SK-N-SH (cell line): ENCODE measurements around the gene CACNA2D4. TPM values are rescaled to one million over a fixed set of nuclear protein-coding genes. Genes with fewer than 3 reads are reported as not detected.

ENCODE experiments used
- CTCF ChIA-PET: fragments of 300-600, 350-600 bp; formaldehyde crosslinking; extraction: SDS; loops from one replicate; lab custom pipeline; 2021; lab: Yijun Ruan, JAX
- POLR2A ChIA-PET: fragments of 350-600 bp; sonication (Branson Sonifier 250); formaldehyde crosslinking; extraction: SDS; loops from one replicate; lab custom pipeline; 2020; ENCODE audit warnings: antibody characterized with exemption, inconsistent platforms; lab: Yijun Ruan, JAX
- DNase-seq: peaks from one replicate; pipeline ENCODE4 v3.0.0; 2012
- H2AFZ ChIP-seq: fragments of 200-600 bp; sonication (generic); 2 replicates; pipeline ENCODE4 v1.8.1; 2016; ENCODE audit warnings: antibody characterized with exemption, mild to moderate bottlenecking, low read depth
- H3F3A ChIP-seq: fragments of 200-600 bp; sonication (generic); replicated peaks from 2 replicates; pipeline ENCODE3; 2016; ENCODE audit warnings: antibody characterized with exemption, mild to moderate bottlenecking; ENCODE audit not compliant: insufficient read depth
- H3K27ac ChIP-seq, 2 experiments: fragments of 200-500 bp in 1 of 2; fragments of 200-600 bp in 1 of 2; sonication (Bioruptor generic) in 1 of 2; sonication (generic), shearing (Covaris generic) in 1 of 2; 2 replicates each; pipeline versions ENCODE4 v1.5.1 to v1.6.1; 2014 to 2016; ENCODE audit warnings: low read depth in 2 of 2, inconsistent platforms in 1 of 2, low read length in 1 of 2, mild to moderate bottlenecking in 1 of 2, mixed read lengths in 1 of 2
- H3K27me3 ChIP-seq: fragments of 200-600 bp; sonication (generic), shearing (Covaris generic); 2 replicates; pipeline ENCODE4 v1.6.1; 2016; ENCODE audit warnings: mixed run types; ENCODE audit not compliant: insufficient read depth
- H3K36me3 ChIP-seq, 2 experiments: fragments of 200-500 bp in 1 of 2; fragments of 200-600 bp in 1 of 2; sonication (Bioruptor generic) in 1 of 2; sonication (generic) in 1 of 2; replicated peaks in 1 of 2; 2 replicates each; pipeline versions ENCODE3 to v1.5.1; 2014 to 2016; ENCODE audit warnings: low read length in 1 of 2, mild to moderate bottlenecking in 1 of 2; ENCODE audit not compliant: insufficient read depth in 2 of 2, control insufficient read depth in 1 of 2
- H3K4me1 ChIP-seq, 2 experiments: fragments of 200-500 bp in 1 of 2; fragments of 200-600 bp in 1 of 2; sonication (Bioruptor generic) in 1 of 2; sonication (generic), shearing (Covaris generic) in 1 of 2; 2 replicates each; pipeline versions ENCODE4 v1.5.1 to v1.6.1; 2014 to 2016; ENCODE audit warnings: low read depth in 1 of 2, low read length in 1 of 2, mixed run types in 1 of 2; ENCODE audit not compliant: insufficient read depth in 2 of 2, control insufficient read depth in 1 of 2
- H3K4me2 ChIP-seq: fragments of 200-600 bp; sonication (generic), shearing (Covaris generic); 2 replicates; pipeline ENCODE4 v1.6.1; 2017; ENCODE audit warnings: mixed run types
- H3K4me3 ChIP-seq, 2 experiments: fragments of 200-500 bp in 1 of 2; fragments of 200-600 bp in 1 of 2; sonication (Bioruptor generic) in 1 of 2; sonication (generic), shearing (Covaris generic) in 1 of 2; 2 replicates each; pipeline versions ENCODE4 v1.5.1 to v1.8.1; 2014 to 2016; ENCODE audit warnings: low read depth in 2 of 2, inconsistent platforms in 1 of 2, low read length in 1 of 2, mild to moderate bottlenecking in 1 of 2, mixed read lengths in 1 of 2, moderate library complexity in 1 of 2
- H3K79me2 ChIP-seq: fragments of 200-600 bp; sonication (generic); 2 replicates; pipeline ENCODE4 v1.8.1; 2017; ENCODE audit warnings: mild to moderate bottlenecking; ENCODE audit not compliant: insufficient read depth
- H3K9ac ChIP-seq: fragments of 200-600 bp; sonication (generic); 2 replicates; pipeline ENCODE4 v1.6.1; 2017; ENCODE audit warnings: mixed run types
- H3K9me2 ChIP-seq: fragments of 200-600 bp; sonication (generic); 2 replicates; pipeline ENCODE4 v1.6.1; 2017; ENCODE audit warnings: mixed run types
- H3K9me3 ChIP-seq: fragments of 200-600 bp; sonication (generic); 2 replicates; pipeline ENCODE4 v1.6.1; 2017; ENCODE audit warnings: mixed run types, mild to moderate bottlenecking, moderate library complexity
- H4K20me1 ChIP-seq: fragments of 200-600 bp; sonication (generic); 2 replicates; pipeline ENCODE4 v1.6.1; 2017; ENCODE audit warnings: mild to moderate bottlenecking, mixed run types; ENCODE audit not compliant: insufficient read depth
- CHD2 ChIP-seq: fragments of 150-350 bp; IDR thresholded peaks from 2 replicates; pipeline ENCODE4 v1.6.1; 2018; ENCODE audit warnings: low read length; ENCODE audit not compliant: partially characterized antibody
- CTCF ChIP-seq: fragments of 200-600 bp; sonication (generic); IDR thresholded peaks from 2 replicates; pipeline ENCODE4 v1.6.1; 2017; ENCODE audit warnings: antibody characterized with exemption, mild to moderate bottlenecking, moderate library complexity
- ELF1 ChIP-seq: IDR thresholded peaks from 2 replicates; pipeline ENCODE4 v1.4.0; 2012
- EZH2phosphoT487 ChIP-seq: fragments of 200-600 bp; sonication (generic); IDR thresholded peaks from 2 replicates; pipeline ENCODE4 v1.6.1; 2017; ENCODE audit warnings: low read depth, mixed run types, mild to moderate bottlenecking, antibody characterized with exemption, moderate library complexity, borderline replicate concordance
- FOSL2 ChIP-seq: IDR thresholded peaks from 2 replicates; pipeline ENCODE4 v1.4.0; 2012; ENCODE audit warnings: low read depth, mild to moderate bottlenecking, moderate library complexity, borderline replicate concordance
- FOXM1 ChIP-seq: IDR thresholded peaks from 2 replicates; pipeline ENCODE4 v1.4.0; 2012; ENCODE audit warnings: low read depth, mild to moderate bottlenecking
- IRF3 ChIP-seq: fragments of 150-350 bp; IDR thresholded peaks from 2 replicates; pipeline ENCODE4 v1.6.1; 2016; ENCODE audit warnings: mild to moderate bottlenecking, low read depth, low read length
- JUND ChIP-seq: IDR thresholded peaks from 2 replicates; pipeline ENCODE4 v1.4.0; 2012
- MAX ChIP-seq: IDR thresholded peaks from 2 replicates; pipeline ENCODE4 v1.4.0; 2012; ENCODE audit warnings: low read depth
- MEF2A ChIP-seq: IDR thresholded peaks from 2 replicates; pipeline ENCODE4 v1.4.0; 2012; ENCODE audit warnings: low read depth, borderline replicate concordance
- MXI1 ChIP-seq: IDR thresholded peaks from 2 replicates; pipeline ENCODE4 v1.6.1; 2012; ENCODE audit warnings: mild to moderate bottlenecking, low read depth, low read length, improper control_type of control experiment
- NFIC ChIP-seq: IDR thresholded peaks from 2 replicates; pipeline ENCODE4 v1.4.0; 2012; ENCODE audit warnings: borderline replicate concordance
- NRF1 ChIP-seq: IDR thresholded peaks from 2 replicates; pipeline ENCODE4 v1.6.1; 2012; ENCODE audit warnings: low read depth, mild to moderate bottlenecking, low read length
- POLR2AphosphoS5 ChIP-seq: IDR thresholded peaks from 2 replicates; pipeline ENCODE4 v1.6.1; 2012; ENCODE audit warnings: low read depth, low read length
- RCOR1 ChIP-seq: fragments of 150-350 bp; IDR thresholded peaks from 2 replicates; pipeline ENCODE4 v1.6.1; 2017; ENCODE audit warnings: antibody characterized with exemption, low read length
- SMC3 ChIP-seq: IDR thresholded peaks from 2 replicates; pipeline ENCODE4 v1.6.1; 2012; ENCODE audit warnings: low read depth, low read length, improper control_type of control experiment
- TAF1 ChIP-seq: IDR thresholded peaks from 2 replicates; pipeline ENCODE4 v1.6.1; 2012; ENCODE audit warnings: low read depth, mild to moderate bottlenecking, low read length, moderate library complexity, borderline replicate concordance
- TEAD4 ChIP-seq: IDR thresholded peaks from 2 replicates; pipeline ENCODE4 v1.4.0; 2012; ENCODE audit warnings: mild to moderate bottlenecking, borderline replicate concordance; ENCODE audit not compliant: insufficient read depth
- USF2 ChIP-seq: fragments of 150-350 bp; IDR thresholded peaks from 2 replicates; pipeline ENCODE4 v1.6.1; 2017; ENCODE audit warnings: antibody characterized with exemption, low read length, low read depth, borderline replicate concordance
- WGBS: methylation state at CpG from one replicate; pipeline ENCODE4 v1.1.6; 2017; ENCODE audit warnings: low lambda C conversion rate; 5-methylcytosine and 5-hydroxymethylcytosine counted together
- polyA plus RNA-seq, 3 experiments: library from polyadenylated mRNA; depleted of rRNA; stranded (reverse); fragments of >200 nt; gene quantifications; 2 replicates each; pipeline ENCODE4 v1.2.3, GENCODE V29; 2012

CACNA2D4 gene
- polyA plus RNA-seq, 1 of the 3 experiments (the other 2 are of a cell fraction) = 0.02 TPM

- TF ChIP-seq IRF3 = no peak
- no peak for TF ChIP-seq CHD2
Measured at GRCh38 chr12:1934068-1934467, 15.6 kb upstream of the CACNA2D4 start (continued).

GRCh38 chr12:1933342-1934051 lies 15.0 kb upstream of the CACNA2D4 start:
- TF ChIP-seq NRF1 (no peak), TEAD4 (no peak), USF2 (no peak), SMC3 (no peak), FOXM1 (no peak), MEF2A (no peak)
- H3K27ac ChIP-seq = no peak overlapping the region
- WGBS = 89% methylated on average over 14 of the region's 16 CpGs

GRCh38 chr12:1932264-1932777 lies 13.9 kb upstream of the CACNA2D4 start:
- no peaks in the 10 kb centered on the region for H4K20me1 ChIP-seq
- peaks cover 2% of the 10 kb centered on the region for H3F3A ChIP-seq
- WGBS = 24% methylated on average over 16 of the region's 16 CpGs
- H3K9me2 ChIP-seq = no peaks in the 10 kb centered on the region
- no peaks in the 10 kb centered on the region for H3K79me2 ChIP-seq
- H2AFZ ChIP-seq = no peak overlapping the region
- peak overlapping the region; percentile 24; the same call in 1 of the 2 replicates for H3K4me2 ChIP-seq
- ChIA-PET CTCF (interaction anchor here (0.9 to 4.7 kb wide), 3 partner anchors 95 to 141 kb away, joined by 4 to 33 read pairs (median 5); no protein-coding TSS in a partner anchor), POLR2A (interaction anchor here (0.6 kb wide), 1 partner anchor 288 kb away, joined by 3 read pairs; no protein-coding TSS in a partner anchor)
- H3K27ac ChIP-seq = peak overlapping the region in 1 of 2 experiments; percentile 66; a peak in 2 of 4 replicates
- H3K4me3 ChIP-seq = no peak overlapping the region
- peaks cover 4 to 71% of the 10 kb centered on the region in 2 experiments; a peak in 2 of 4 replicates for H3K4me1 ChIP-seq
- H3K9ac ChIP-seq = no peak overlapping the region
- H3K9me3 ChIP-seq = no peaks in the 10 kb centered on the region
- no peaks in the 10 kb centered on the region for H3K36me3 ChIP-seq
- no peaks in the 10 kb centered on the region for H3K27me3 ChIP-seq
- peak; percentile 86 for DNase-seq
- TF ChIP-seq CTCF = no peak
- TF ChIP-seq JUND = no peak
- peak; percentile 79 for TF ChIP-seq NFIC
- no peak; the same call in 1 of the 2 replicates for TF ChIP-seq RCOR1
- peak; percentile 51; the same call in 1 of the 2 replicates for TF ChIP-seq POLR2AphosphoS5
- TF ChIP-seq MAX = peak; percentile 90
- TF ChIP-seq TAF1 = 0 out of 2 replicates have a peak, but pooled peaks have one; percentile 19
- peak; percentile 90 for TF ChIP-seq MXI1
- no peak for TF ChIP-seq ELF1
- TF ChIP-seq FOSL2 = no peak
- TF ChIP-seq EZH2phosphoT487 = no peak
- TF ChIP-seq NRF1 = no peak

More at GRCh38 chr12:1933342-1934051, 15.0 kb upstream of the CACNA2D4 start:
- POLR2A ChIA-PET = interaction anchor here (0.7 kb wide), 1 partner anchor 9 kb away, joined by 3 read pairs; no protein-coding TSS in a partner anchor
- Histone ChIP-seq H3K36me3 (peaks cover 0 to 8% of the 10 kb centered on the region in 2 experiments), H3K9ac (no peak overlapping the region), H3K4me2 (no peak overlapping the region), H3K4me3 (no peak overlapping the region), H3K4me1 (peaks cover 4 to 63% of the 10 kb centered on the region in 2 experiments; a peak in 2 of 4 replicates), H3K9me2 (no peaks in the 10 kb centered on the region), H3K27me3 (no peaks in the 10 kb centered on the region), H3K9me3 (no peaks in the 10 kb centered on the region), H2AFZ (no peak overlapping the region), H3K79me2 (no peaks in the 10 kb centered on the region), H4K20me1 (no peaks in the 10 kb centered on the region), H3F3A (peaks cover 3% of the 10 kb centered on the region)
- CTCF ChIA-PET = interaction anchor here (0.9 to 4.7 kb wide), 2 partner anchors 16 to 143 kb away, joined by 3 to 33 read pairs; no protein-coding TSS in a partner anchor
- DNase-seq = no peak
